C4-2B (cell line): ENCODE data around the gene ATP6AP1.

Source experiments
- CTCF ChIP-seq: fragments of 450-650 bp; conservative IDR thresholded peaks from 2 replicates; pipeline ENCODE4 v1.5.1; 2017; ENCODE audit warnings: mild to moderate bottlenecking
- ZFX ChIP-seq: fragments of 450-650 bp; IDR thresholded peaks from 2 replicates; pipeline ENCODE4 v1.6.1; 2017

GRCh38 chrX:154458954-154459778 is 30.7 kb downstream of the ATP6AP1 start:
- TF ChIP-seq CTCF (no peak), ZFX (no peak)
